ENCODE measurements around the gene CDKL1. TPM values are rescaled to one million over a fixed set of nuclear protein-coding genes. Genes with fewer than 3 reads are reported as not detected.

The CDKL1 gene
- 8.4 to 15.7 TPM (median 9.4 TPM) in 3 replicates for total RNA-seq
- long read RNA-seq, partial matches to known transcripts, result 1 of 13 reads
- long read RNA-seq, other reads (novel, unspliced or antisense), result 12 of 13 reads

- DNase-seq (ENCODE audit: low spot score), result peak; percentile 92
- Mint-ChIP-seq H3K27me3 (ENCODE audit: low read depth) (no peaks in the 10 kb centered on the region), H3K36me3 (ENCODE audit: low read depth) (peaks cover 3% of the 10 kb centered on the region), H3K9me3 (ENCODE audit: low read depth) (no peaks in the 10 kb centered on the region), H3K27ac (ENCODE audit: unreplicated experiment) (peak within 1 kb of the TSS; percentile 95), H3K4me1 (ENCODE audit: low read depth) (peaks cover 56% of the 10 kb centered on the region), H3K4me3 (ENCODE audit: unreplicated experiment) (peak within 1 kb of the TSS; percentile 84)
- TF ChIP-seq CTCF (IDR thresholded peaks at IDR 0.05), result no peak
Observed at GRCh38 chr14:50396631-50397389, at the start of gene CDKL1. Gene CDKL1 (minus strand): TSS chr14:50396881. CDS start chr14:50395868, 1,013 bp downstream.

- no peak for TF ChIP-seq CTCF (IDR thresholded peaks at IDR 0.05)
- no peak overlapping the region for H3K27ac Mint-ChIP-seq (ENCODE audit: unreplicated experiment)
Observed at GRCh38 chr14:50434528-50434927, 37.8 kb upstream of the CDKL1 start.

GRCh38 chr14:50432131-50432530 lies 35.5 kb upstream of the CDKL1 start:
- no peak for DNase-seq (ENCODE audit: low spot score)
- H3K4me1 Mint-ChIP-seq (ENCODE audit: low read depth), result peaks cover 10% of the 10 kb centered on the region
- H3K36me3 Mint-ChIP-seq (ENCODE audit: low read depth), result peaks cover 16% of the 10 kb centered on the region
- H3K27me3 Mint-ChIP-seq (ENCODE audit: low read depth), result no peaks in the 10 kb centered on the region
- TF ChIP-seq CTCF (IDR thresholded peaks at IDR 0.05), result no peak
- H3K9me3 Mint-ChIP-seq (ENCODE audit: low read depth), result no peaks in the 10 kb centered on the region
- H3K27ac Mint-ChIP-seq (ENCODE audit: unreplicated experiment), result no peak overlapping the region
- no peak overlapping the region for H3K4me3 Mint-ChIP-seq (ENCODE audit: unreplicated experiment)

More at GRCh38 chr14:50434528-50434927, 37.8 kb upstream of the CDKL1 start:
- no peak overlapping the region for H3K4me3 Mint-ChIP-seq (ENCODE audit: unreplicated experiment)
- H3K36me3 Mint-ChIP-seq (ENCODE audit: low read depth), result peaks cover 21% of the 10 kb centered on the region
- H3K27me3 Mint-ChIP-seq (ENCODE audit: low read depth), result no peaks in the 10 kb centered on the region
- peaks cover 3% of the 10 kb centered on the region for H3K4me1 Mint-ChIP-seq (ENCODE audit: low read depth)
- no peak for DNase-seq (ENCODE audit: low spot score)
- no peaks in the 10 kb centered on the region for H3K9me3 Mint-ChIP-seq (ENCODE audit: low read depth)

DNA sequence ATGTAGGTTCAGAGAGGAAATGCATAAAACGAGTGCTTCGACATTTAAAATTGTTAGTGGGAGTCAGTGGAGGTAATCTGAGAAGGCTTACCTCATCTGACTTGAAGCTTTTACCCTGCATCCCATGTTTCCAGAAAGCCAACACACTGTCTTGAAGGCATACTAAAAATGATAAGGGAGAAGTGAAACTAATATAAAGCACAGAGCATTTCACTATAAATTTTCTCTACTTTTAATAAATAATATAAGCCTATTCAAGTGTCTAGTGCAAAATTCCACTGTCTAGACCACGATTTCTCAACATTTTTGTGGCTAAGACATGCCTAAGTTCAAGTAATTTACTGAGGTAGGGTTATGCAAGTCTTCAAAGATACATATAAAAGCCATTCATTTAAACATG lies 29.1 kb upstream of the CDKL1 start:
- DNase-seq (ENCODE audit: low spot score), result no peak
- Mint-ChIP-seq H3K27me3 (ENCODE audit: low read depth) (no peaks in the 10 kb centered on the region), H3K36me3 (ENCODE audit: low read depth) (peaks cover 14% of the 10 kb centered on the region), H3K27ac (ENCODE audit: unreplicated experiment) (peak overlapping the region; percentile 79), H3K9me3 (ENCODE audit: low read depth) (no peaks in the 10 kb centered on the region), H3K4me3 (ENCODE audit: unreplicated experiment) (no peak overlapping the region), H3K4me1 (ENCODE audit: low read depth) (peaks cover 20% of the 10 kb centered on the region)
- TF ChIP-seq CTCF (IDR thresholded peaks at IDR 0.05), result no peak

DNA sequence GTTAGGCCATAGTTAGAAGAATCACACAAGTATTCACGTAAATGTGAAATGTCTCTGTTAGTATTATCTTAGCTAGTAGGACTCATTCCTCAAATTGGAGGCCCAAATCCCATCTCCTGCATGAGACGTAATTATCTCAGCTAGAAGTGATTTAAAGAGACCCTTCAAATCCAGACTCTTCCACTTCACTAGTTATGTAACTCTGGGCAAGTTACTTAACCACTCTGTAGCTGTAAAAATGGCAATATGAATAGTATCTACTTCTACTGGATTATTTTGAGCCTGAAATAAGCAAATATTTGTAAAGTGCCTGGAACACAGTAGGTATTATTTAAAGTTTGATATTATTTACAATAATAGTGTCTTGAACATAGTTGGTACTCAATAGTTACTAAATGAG lies 28.4 kb upstream of the CDKL1 start:
- Mint-ChIP-seq H3K4me3 (ENCODE audit: unreplicated experiment) (no peak overlapping the region), H3K4me1 (ENCODE audit: low read depth) (peaks cover 17% of the 10 kb centered on the region), H3K36me3 (ENCODE audit: low read depth) (peaks cover 17% of the 10 kb centered on the region), H3K27ac (ENCODE audit: unreplicated experiment) (no peak overlapping the region), H3K27me3 (ENCODE audit: low read depth) (no peaks in the 10 kb centered on the region), H3K9me3 (ENCODE audit: low read depth) (no peaks in the 10 kb centered on the region)
- no peak for DNase-seq (ENCODE audit: low spot score)
- TF ChIP-seq CTCF (IDR thresholded peaks at IDR 0.05), result no peak

All from chondrocyte (in vitro differentiated cells).